Heart right ventricle (tissue), 16 donors: Measurements from ENCODE around the gene DGKH. TPM values are rescaled to one million over a fixed set of nuclear protein-coding genes. Genes with fewer than 3 reads are reported as not detected.
A peak's percentile ranks its signal among the peaks of the same experiment; 100 is the strongest.

ENCODE experiments used
- ATAC-seq, 8 donors: fragments of 200-7000 bp; cut with Tn5 transposase; one replicate each; pipeline ENCODE4 v1.9.1; 2020; ENCODE audit warnings: mild to moderate bottlenecking in 8 of 8, moderate library complexity in 8 of 8, moderate number of reproducible peaks in 1 of 8
- DNase-seq, 2 donors: peaks; one replicate each; pipeline ENCODE4 v3.0.0-alpha.2; 2020
- H3K27ac ChIP-seq, 10 donors: fragments of 200-600 bp; sonication (generic) in 2 of 10; one replicate each; pipeline versions ENCODE4 v1.5.0 to v1.8.0; 2020 to 2022; ENCODE audit warnings: mild to moderate bottlenecking in 3 of 10
- H3K27me3 ChIP-seq, 7 donors: fragments of 200-600 bp; one replicate each; pipeline ENCODE4 v1.8.0; 2021 to 2022; ENCODE audit warnings: mild to moderate bottlenecking in 2 of 7
- H3K36me3 ChIP-seq, 9 donors: fragments of 200-600 bp; sonication (generic) in 1 of 9; one replicate each; pipeline versions ENCODE4 v1.5.0 to v1.8.0; 2020 to 2022; ENCODE audit warnings: mild to moderate bottlenecking in 2 of 9
- H3K4me1 ChIP-seq, 9 donors: fragments of 200-600 bp; sonication (generic) in 1 of 9; one replicate each; pipeline versions ENCODE4 v1.5.0 to v1.8.0; 2020 to 2022; ENCODE audit warnings: mild to moderate bottlenecking in 4 of 9
- H3K4me3 ChIP-seq, 10 donors: fragments of 200-600 bp; sonication (generic) in 2 of 10; one replicate each; pipeline versions ENCODE4 v1.5.0 to v1.8.0; 2020 to 2022; ENCODE audit warnings: mild to moderate bottlenecking in 7 of 10, moderate library complexity in 2 of 10
- H3K9me3 ChIP-seq, 11 donors: fragments of 200-600 bp in 10 of 11; sonication (generic) in 2 of 11; one replicate each; pipeline versions ENCODE4 v1.5.0 to v1.8.0; 2013 to 2022; ENCODE audit warnings: mild to moderate bottlenecking in 2 of 11, control low read depth in 1 of 11, moderate library complexity in 1 of 11
- CTCF ChIP-seq, 9 donors: fragments of 200-600 bp; sonication (generic) in 2 of 9; IDR thresholded peaks; one replicate each; pipeline versions ENCODE4 v1.5.0 to v1.8.0; 2021 to 2022; ENCODE audit warnings: antibody characterized with exemption in 9 of 9, mild to moderate bottlenecking in 5 of 9, moderate library complexity in 1 of 9
- WGBS, 2 donors: extraction: QIAGEN DNeasy Blood & Tissue Kit; methylation state at CpG; one replicate each; pipeline ENCODE4 v1.1.7; 2013; ENCODE audit warnings: inconsistent platforms in 1 of 2; 5-methylcytosine and 5-hydroxymethylcytosine counted together
- intact Hi-C, 10 donors: fragments of 100-400 bp; cut with DNase I; formaldehyde crosslinking; loops; one replicate each; pipeline versions ENCODE4 v1.11.1 to v1.14.2; 2022
- polyA plus RNA-seq, 2 donors: library from polyadenylated mRNA; stranded (reverse); fragments of 200-250 nt; gene quantifications; one replicate each; pipeline ENCODE4 v1.2.3, GENCODE V29; 2013
- total RNA-seq, 10 donors: library from RNA; stranded (reverse); fragmentation: NEBNext Ultra II Directional in 3 of 10; extraction: Animal tissue kit (Norgen Biotek cat#: 25700) in 3 of 10; gene quantifications; one replicate each; pipeline versions ENCODE4 v1.2.1 to v1.2.4, GENCODE V29; 2021 to 2023
- donor health status: Arrhythmogenic right ventricular cardiomyopathy.
- donor health status: ischemic (EF 13 %, LVEDD 7.1; RV severe dilation, severe dysfunction).
- donor health status: healthy with polysubstance abuse.
- donor health status: DM: no; HTN: yes; CAD: no.
- donor health status: DM: no; HTN: no; CAD: no.
- donor health status: ischemic (EF 25% LVEDD 6.9; RV normal size, moderate dysfunction).
- donor health status: ischemic (EF 25% LVEDD 5.7; RV mildly dilated, moderate dysfunction).
- donor health status: healthy.
- donor health status: DM: yes; HTN: yes; CAD: no.
- donor health status: Ischemic cardiomyopathy.
- donor health status: ischemic (EF 35%, LVEDD 5.7; RV mildly dilated, moderate dysfunction).
- donor health status: nonischemic (EF 11% LVEDD 7.7; RV severe dilation, severe dysfunction).
- donor health status: DM: yes; HTN: yes; CAD: no.
- donor health status: PGD.
- donor health status: ischemic (EF 29% LVEDD 5.4; RV normal size, mild dysfunction).
- donor health status: nonischemic (EF 23%, LVEDD 6.1; RV moderate dilation, normal function).

Gene DGKH
- total and polyA plus RNA-seq, 12 donors: 1.2 to 11.0 (median 7.2) TPM

GRCh38 chr13:42272115-42272803 is 223.8 kb downstream of the DGKH start, which contains the start of gene AKAP11:
AKAP11 (plus strand) TSS chr13:42272152; CDS start chr13:42286349, 14,197 bp downstream.
- no peaks in the 10 kb centered on the region for H3K9me3 ChIP-seq
- peak; percentile 36 to 57 for DNase-seq
- peak within 1 kb of the TSS; percentile 70 to 99 (median 90) for H3K4me3 ChIP-seq
- peak in 1 of 9 donors; percentile 12 for TF ChIP-seq CTCF (IDR thresholded peaks at IDR 0.05)
- H3K4me1 ChIP-seq: peaks cover 0 to 45% (median 20%) of the 10 kb centered on the region in 9 donors
- peak within 1 kb of the TSS; percentile 64 to 96 (median 90) for H3K27ac ChIP-seq
- WGBS, 2 donors: 0 to 1% methylated on average over 57 to 59 of the region's 59 CpGs
- no peaks in the 10 kb centered on the region for H3K27me3 ChIP-seq
- intact Hi-C loops: loop anchor here in 1 of 10 donors (10.0 kb wide), 1 partner anchor 813 kb away; no protein-coding TSS in a partner anchor
- no peaks in the 10 kb centered on the region for H3K36me3 ChIP-seq
- peak; percentile 27 to 74 (median 42) for ATAC-seq

- ATAC-seq (no peak), DNase-seq (no peak)
- Histone ChIP-seq H3K4me1 (peaks cover 0 to 45% (median 20%) of the 10 kb centered on the region in 9 donors), H3K27ac (peak overlapping the region in 9 of 10 donors; percentile 85 to 96 (median 90)), H3K9me3 (no peaks in the 10 kb centered on the region), H3K27me3 (no peaks in the 10 kb centered on the region), H3K36me3 (no peaks in the 10 kb centered on the region), H3K4me3 (peak overlapping the region; percentile 70 to 99 (median 90))
- intact Hi-C loops: loop anchor here in 1 of 10 donors (10.0 kb wide), 1 partner anchor 812 kb away; no protein-coding TSS in a partner anchor
- WGBS, 2 donors: 18 to 20% methylated on average over 4 of the region's 4 CpGs
- TF ChIP-seq CTCF (IDR thresholded peaks at IDR 0.05): no peak
These were observed 224.3 kb downstream of the DGKH start for GRCh38 chr13:42272804-42273175.

- peaks cover 0 to 55% (median 20%) of the 10 kb centered on the region in 9 donors for H3K4me1 ChIP-seq
- intact Hi-C loops: loop anchor here in 1 of 10 donors (10.0 kb wide), 1 partner anchor 810 kb away; no protein-coding TSS in a partner anchor
- no peaks in the 10 kb centered on the region for H3K27me3 ChIP-seq
- H3K4me3 ChIP-seq: no peak overlapping the region
- TF ChIP-seq CTCF (IDR thresholded peaks at IDR 0.05): no peak
- ATAC-seq: no peak
- H3K36me3 ChIP-seq: no peaks in the 10 kb centered on the region
- H3K9me3 ChIP-seq: no peaks in the 10 kb centered on the region
- 90 to 95% methylated on average over 10 of the region's 10 CpGs for WGBS, 2 donors
- DNase-seq: no peak
- H3K27ac ChIP-seq: peak overlapping the region in 1 of 10 donors; percentile 37
These were observed 226.1 kb downstream of the DGKH start for GRCh38 chr13:42274386-42275097.

- H3K27me3 ChIP-seq: no peaks in the 10 kb centered on the region
- intact Hi-C loops: loop anchor here in 1 of 10 donors (10.0 kb wide), 1 partner anchor 810 kb away; no protein-coding TSS in a partner anchor
- no peaks in the 10 kb centered on the region for H3K9me3 ChIP-seq
- DNase-seq (no peak), ATAC-seq (no peak)
- peaks cover 0 to 59% (median 20%) of the 10 kb centered on the region in 9 donors for H3K4me1 ChIP-seq
- no peaks in the 10 kb centered on the region for H3K36me3 ChIP-seq
- WGBS, 2 donors: 82 to 90% methylated on average over 2 of the region's 2 CpGs
- peak overlapping the region in 1 of 10 donors; percentile 37 for H3K27ac ChIP-seq
- no peak for TF ChIP-seq CTCF (IDR thresholded peaks at IDR 0.05)
- H3K4me3 ChIP-seq: no peak overlapping the region
These were observed 226.6 kb downstream of the DGKH start for GRCh38 chr13:42275098-42275471.
